ENCODE data around the gene ACVRL1.
A peak's percentile ranks its signal among the peaks of the same experiment; 100 is the strongest.

Gene ACVRL1

DNA sequence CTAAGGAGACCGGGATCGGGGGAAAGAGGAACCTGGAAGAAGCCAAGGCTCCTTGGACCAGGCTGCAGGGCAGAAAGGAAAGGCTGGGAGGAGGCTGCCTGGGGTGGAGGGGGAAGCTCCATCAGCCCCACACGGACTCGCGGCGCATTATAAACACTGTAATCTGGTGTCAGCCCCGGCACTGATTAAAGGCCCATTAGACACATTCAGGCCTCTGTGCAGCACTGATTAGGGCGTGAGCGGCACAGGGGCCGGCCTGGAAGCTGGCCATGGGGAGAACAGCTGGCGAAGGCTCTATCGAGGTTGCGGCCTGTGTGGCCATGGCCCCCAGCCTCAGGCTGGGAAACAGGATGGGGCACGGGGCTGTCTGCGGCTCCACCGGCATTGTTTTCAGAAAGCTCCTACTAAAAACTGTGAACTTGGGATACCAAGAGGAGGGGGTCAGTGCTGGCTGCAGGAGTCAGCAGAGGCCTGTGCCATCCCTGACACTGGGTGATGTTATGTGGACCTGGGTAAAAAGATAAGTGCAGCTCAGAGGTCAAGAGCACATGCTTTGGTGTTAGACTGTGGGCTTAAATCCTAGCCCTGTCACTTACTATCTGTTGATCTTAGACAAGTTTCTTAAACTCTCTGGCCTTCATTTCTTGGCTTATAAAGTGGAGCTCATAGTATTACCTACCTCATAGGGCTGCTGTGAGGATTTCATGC, 10.6 kb downstream of the ACVRL1 start:
- no peak for DNase-seq

DNA sequence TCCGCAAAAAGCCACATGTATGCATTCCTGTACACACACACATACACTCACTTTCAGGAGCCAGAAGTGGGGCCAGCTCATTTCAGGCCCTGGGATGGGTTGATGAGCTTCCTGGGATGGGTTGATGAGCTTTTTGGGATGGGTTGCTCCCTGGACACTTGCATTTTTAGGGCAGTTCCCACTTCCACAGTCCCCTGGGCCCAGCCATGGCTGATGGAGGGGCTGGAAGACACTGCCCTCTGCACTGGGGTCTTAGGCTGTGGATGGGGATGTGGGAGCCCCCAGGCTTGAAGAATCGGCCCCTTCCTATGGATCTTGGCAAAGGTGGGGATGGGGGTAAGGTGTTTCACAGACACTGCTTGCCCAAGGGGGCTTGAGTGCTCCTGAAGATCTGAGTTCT, 12.7 kb downstream of the ACVRL1 start:
- no peak for DNase-seq

DNA sequence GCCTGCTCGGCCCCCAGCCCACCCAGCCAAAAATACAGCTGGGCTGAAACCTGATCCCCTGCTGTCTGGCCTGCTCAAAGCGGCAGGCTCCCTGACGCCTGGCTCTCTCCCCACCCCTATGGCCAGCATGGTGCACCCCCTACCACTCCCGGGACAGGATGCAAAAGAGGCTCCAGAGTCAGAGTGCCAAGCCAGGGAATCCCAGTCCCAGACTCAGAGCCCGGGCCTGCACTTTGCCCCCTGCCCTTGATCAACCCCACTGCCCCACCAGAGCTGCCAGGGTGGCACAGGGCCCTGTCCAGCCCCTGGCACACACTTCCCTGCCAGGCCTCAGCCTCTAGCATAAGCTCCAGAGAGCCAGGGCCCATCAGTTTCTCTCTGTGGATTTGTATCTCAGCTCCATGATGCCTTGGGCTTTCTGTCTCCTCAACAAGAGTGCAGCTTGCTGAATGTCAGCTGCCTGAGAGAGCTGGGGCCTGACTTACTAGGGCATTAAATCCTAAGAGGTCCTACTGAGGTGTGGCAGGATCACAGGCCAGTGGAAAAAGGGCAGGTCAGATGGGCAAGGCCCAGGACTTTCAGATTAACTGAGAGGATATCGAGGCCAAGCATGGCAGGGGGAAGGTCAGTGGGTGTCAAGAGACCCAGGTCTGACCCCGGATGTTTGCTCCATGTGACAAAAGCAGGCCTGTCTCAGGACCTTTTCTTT, 13.9 kb downstream of the ACVRL1 start:
- DNase-seq: peak; percentile 26

GRCh38 chr12:51922146-51922545, 14.8 kb downstream of the ACVRL1 start:
- no peak for DNase-seq

- DNase-seq: no peak
Measured at GRCh38 chr12:51922762-51923505, 15.6 kb downstream of the ACVRL1 start.

DNA sequence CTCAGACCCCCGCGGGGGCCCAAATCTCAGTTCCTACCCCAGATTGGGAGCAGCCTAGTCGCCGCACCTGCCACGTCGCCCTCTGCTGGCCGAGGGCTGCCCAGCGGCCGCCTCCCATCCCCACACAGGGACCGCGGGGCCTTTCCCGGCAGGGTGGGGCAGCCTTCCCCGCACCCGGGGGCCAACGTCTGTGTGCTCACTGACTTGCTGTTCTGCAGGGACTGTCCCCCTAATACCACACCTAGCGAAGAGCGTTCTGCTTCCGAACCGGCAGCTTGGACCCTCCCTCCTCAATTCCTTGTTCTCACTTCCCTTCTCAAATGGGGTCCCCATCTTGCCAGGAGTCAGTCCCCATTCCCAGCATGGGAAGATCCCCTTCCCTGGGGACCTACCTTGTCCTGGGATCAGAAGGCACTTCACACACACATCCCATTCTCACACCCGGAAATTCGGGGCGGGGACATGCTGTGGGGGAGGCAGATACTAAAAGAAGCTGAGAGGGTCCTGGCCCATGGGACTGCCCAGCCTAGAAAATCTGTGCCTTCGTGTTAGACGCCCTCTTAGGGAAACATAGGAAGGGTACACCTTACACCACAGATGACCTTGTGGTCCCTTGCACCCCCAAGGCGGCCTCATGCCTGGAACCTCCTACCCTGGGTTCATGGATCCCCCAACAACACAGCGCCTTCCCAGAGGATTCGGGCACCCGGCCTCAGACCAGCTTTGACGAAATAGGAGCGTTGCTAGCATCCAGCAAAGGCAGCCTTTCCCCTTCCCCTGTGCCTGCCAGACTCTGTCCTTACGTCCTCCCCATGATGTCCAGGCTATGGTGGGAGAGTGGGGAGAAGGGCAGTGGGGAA, 16.4 kb downstream of the ACVRL1 start:
- no peak for DNase-seq

GRCh38 chr12:51924551-51925319, 17.4 kb downstream of the ACVRL1 start:
- no peak for DNase-seq

GRCh38 chr12:51925346-51926063, 18.2 kb downstream of the ACVRL1 start:
- DNase-seq: no peak

GRCh38 chr12:51926064-51926632, 18.8 kb downstream of the ACVRL1 start:
- DNase-seq: no peak

- DNase-seq: no peak
Measured at GRCh38 chr12:51926718-51927117, 19.4 kb downstream of the ACVRL1 start.

DNA sequence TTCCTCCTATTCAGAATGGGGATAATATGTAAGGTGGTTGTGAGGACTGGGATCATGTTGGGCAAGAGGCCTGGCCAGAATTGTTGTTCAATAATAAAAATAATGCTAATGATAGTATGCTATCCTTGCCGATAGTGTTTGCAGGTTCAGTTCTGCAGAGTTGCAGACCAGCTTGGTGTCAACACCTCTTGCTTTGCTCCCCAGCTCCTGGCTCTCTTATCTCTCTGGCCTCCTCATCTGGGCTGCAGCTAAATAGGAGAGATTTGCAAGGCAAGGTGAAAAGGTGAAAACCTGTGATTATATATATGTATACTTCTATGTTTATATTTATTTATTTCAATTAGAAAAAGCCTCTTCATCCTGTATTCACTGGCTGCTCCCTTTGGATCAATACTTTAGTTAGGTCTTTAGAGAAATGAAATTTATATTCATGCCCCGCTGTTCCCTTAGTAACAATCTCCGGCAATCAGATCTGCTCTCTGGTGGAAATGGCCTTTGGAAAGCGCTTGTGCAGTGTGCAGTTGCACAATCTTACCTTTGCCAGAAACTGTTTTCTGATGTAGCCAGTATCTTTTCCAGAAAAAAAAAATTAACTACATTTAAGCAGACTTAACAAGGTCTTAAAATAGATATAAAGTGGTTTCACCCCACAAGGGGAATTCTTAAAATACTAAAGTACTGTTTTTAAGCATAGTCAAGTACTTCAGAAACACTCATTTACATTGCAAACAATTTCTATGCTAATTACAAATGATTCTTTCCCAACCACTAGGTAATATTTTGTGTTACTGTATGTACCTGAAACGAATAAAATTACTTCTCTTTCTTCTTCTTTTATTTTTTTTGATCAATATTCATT, 25.1 kb downstream of the ACVRL1 start:
- DNase-seq: no peak

GRCh38 chr12:51934080-51934479, 26.8 kb downstream of the ACVRL1 start:
- DNase-seq: no peak

DNA sequence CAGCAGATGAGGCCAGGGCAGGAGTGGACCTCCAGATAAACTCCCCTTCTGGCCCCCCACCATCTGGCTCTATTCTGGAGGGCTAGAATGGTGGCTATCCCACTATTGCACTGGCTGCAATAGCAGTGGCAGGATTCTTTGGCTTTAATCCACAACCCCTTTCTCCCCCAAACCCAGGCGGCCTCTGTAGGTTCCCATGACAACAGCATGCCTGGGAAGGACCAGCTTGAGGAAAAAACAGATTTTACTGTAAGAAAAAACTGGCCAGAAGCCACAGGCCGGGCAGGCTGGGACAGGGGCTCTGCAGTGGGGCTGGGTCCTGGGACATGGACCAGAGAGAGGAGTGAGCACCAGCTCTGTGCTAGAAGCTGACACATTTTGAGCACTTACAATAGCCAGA, 30.6 kb downstream of the ACVRL1 start:
- DNase-seq: peak; percentile 40

DNA sequence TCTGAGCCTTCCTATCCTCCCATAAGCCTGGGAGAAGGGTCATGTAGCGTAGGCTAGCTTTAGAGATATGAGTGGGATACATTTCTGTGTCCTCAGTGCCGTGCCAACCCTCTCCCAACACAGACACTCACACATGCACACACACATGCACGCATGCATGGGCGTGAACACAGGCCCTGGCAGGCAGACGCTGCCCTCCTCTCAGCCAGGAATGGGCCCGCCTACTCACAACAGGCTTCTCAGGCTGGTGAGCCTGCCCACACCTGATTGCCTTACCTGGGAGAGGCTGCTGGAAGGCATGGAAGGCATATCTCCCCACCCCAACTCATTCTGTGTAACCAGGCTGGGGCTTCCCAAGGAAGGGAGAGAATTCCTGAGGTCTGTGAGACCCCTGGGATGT, 31.4 kb downstream of the ACVRL1 start:
- DNase-seq: no peak

DNA sequence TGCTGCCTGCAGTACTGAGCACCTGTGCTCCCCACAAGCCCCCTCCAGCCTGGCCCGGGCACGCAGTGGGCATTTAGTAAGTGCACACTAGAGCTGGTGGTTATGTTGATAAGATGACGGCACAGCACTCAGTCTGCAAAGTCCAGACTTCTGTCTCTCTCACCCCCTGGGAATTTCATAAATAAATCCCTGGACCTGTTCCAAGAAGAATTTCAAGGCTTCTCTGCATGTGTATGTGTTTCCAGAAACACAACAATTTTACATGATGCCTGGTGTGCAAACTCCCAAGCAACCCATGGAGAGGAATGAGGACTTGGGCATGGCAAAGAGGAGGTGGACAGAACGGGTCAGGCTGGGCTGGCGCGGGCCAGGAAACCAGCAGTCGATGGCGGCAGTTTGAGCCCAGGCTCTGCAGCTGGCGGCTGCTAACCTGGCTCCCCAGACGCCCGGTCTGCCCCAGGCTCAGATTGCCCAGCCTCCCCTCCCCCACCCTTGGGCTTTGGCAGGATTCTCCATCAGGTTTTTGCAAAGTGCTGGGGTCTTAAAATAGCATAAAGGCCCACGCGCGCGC, 33.8 kb downstream of the ACVRL1 start:
- peak; percentile 16 for DNase-seq

- no peak for DNase-seq
Measured at GRCh38 chr12:51941604-51942003, 34.3 kb downstream of the ACVRL1 start.

GRCh38 chr12:51942056-51942455, 34.8 kb downstream of the ACVRL1 start:
- DNase-seq: no peak

DNA sequence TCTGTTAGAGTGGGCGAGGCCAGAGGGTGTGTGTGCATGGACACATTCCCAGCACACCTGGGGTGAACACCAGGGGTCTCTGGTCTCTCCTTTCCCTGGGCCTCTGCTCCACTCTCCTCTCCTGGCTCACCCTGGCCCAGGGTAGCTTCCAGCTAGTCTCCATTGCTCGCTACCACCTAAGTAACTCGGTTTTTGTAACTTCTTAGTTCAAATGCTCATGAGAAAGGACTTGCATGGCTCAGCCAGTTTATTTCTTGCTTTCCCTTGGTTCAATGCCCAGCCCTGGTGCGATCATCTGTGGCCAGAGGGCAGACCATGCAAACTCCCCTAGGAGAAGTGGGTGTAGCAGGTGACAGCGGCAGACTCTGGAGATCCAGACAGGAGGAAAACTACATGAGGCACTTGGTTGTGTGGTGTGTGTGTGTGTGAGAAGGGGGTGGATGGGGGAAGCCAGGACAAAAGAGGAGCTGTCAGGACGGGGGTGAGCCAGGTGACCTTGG, 35.2 kb downstream of the ACVRL1 start:
- DNase-seq: no peak

DNA sequence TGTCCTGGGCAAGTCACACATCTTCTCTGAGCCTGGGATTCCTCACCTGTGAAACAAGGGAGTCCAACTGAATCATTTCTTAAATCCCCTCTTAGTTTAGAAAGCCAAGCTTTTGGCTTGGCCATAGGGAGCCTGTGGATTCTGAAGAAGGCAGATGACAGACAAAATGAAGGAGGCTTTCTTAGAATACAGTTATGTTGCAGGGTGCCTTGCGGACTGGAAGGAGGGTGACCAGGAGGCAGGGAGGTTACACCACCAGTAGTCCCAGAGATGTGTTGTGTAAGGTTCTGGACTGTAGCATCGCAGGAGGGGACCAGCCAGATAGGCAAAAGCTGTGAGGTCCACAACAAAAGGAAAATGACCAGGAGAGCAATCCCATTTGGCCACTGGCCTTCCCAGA, 36.0 kb downstream of the ACVRL1 start:
- no peak for DNase-seq
